ENCODE data around the gene TEKT3. TPM values are rescaled to one million over a fixed set of nuclear protein-coding genes. Genes with fewer than 3 reads are reported as not detected.

TEKT3 gene
- total and polyA plus RNA-seq, 5 experiments from 2014 or later: not detected

- Mint-ChIP-seq H3K36me3 (peaks cover 0 to 9% (median 0%) of the 10 kb centered on the region in 3 donors), H3K4me3 (no peak overlapping the region), H3K9me3 (peaks cover 0 to 6% (median 0%) of the 10 kb centered on the region in 9 donors), H3K27me3 (peaks cover 45 to 95% (median 62%) of the 10 kb centered on the region in 5 donors), H3K4me1 (peaks cover 6 to 9% (median 8%) of the 10 kb centered on the region in 4 donors), H3K27ac (no peak overlapping the region)
- DNase-seq (no peak), ATAC-seq (no peak)
- POLR2A ChIA-PET: no interaction called here
These were observed 2.4 kb upstream of the TEKT3 start for GRCh38 chr17:15343749-15344148.

GRCh38 chr17:15342460-15342859, 1.1 kb upstream of the TEKT3 start:
- Mint-ChIP-seq H3K27ac (no peak overlapping the region), H3K4me3 (no peak overlapping the region), H3K27me3 (peaks cover 44 to 84% (median 62%) of the 10 kb centered on the region in 5 donors), H3K4me1 (peaks cover 6 to 9% (median 8%) of the 10 kb centered on the region in 4 donors), H3K36me3 (peaks cover 0 to 9% (median 0%) of the 10 kb centered on the region in 3 donors), H3K9me3 (peaks cover 0 to 13% (median 2%) of the 10 kb centered on the region in 9 donors)
- POLR2A ChIA-PET: no interaction called here
- ATAC-seq (no peak), DNase-seq (no peak)

GRCh38 chr17:15341966-15342365, 569 bp upstream of the TEKT3 start:
- DNase-seq (no peak), ATAC-seq (no peak)
- Mint-ChIP-seq H3K4me3 (peak overlapping the region in 3 of 10 donors; percentile 2 to 66 (median 5)), H3K36me3 (peaks cover 0 to 13% (median 0%) of the 10 kb centered on the region in 3 donors), H3K9me3 (peaks cover 0 to 17% (median 4%) of the 10 kb centered on the region in 9 donors), H3K27ac (no peak overlapping the region), H3K27me3 (peaks cover 46 to 79% (median 65%) of the 10 kb centered on the region in 5 donors), H3K4me1 (peaks cover 6 to 9% (median 8%) of the 10 kb centered on the region in 4 donors)
- POLR2A ChIA-PET: no interaction called here

GRCh38 chr17:15340966-15341365, 431 bp downstream of the TEKT3 start:
- no peak for DNase-seq
- POLR2A ChIA-PET: no interaction called here
- Mint-ChIP-seq H3K36me3 (peaks cover 0 to 16% (median 0%) of the 10 kb centered on the region in 3 donors), H3K9me3 (peaks cover 0 to 21% (median 8%) of the 10 kb centered on the region in 9 donors), H3K4me1 (peaks cover 6 to 9% (median 8%) of the 10 kb centered on the region in 4 donors), H3K4me3 (peak overlapping the region; percentile 25 to 85 (median 68)), H3K27ac (peak overlapping the region in 1 of 10 donors; percentile 59), H3K27me3 (peaks cover 43 to 75% (median 65%) of the 10 kb centered on the region in 5 donors)
- ATAC-seq: no peak

GRCh38 chr17:15335446-15335845, 6.0 kb downstream of the TEKT3 start:
- DNase-seq (no peak), ATAC-seq (no peak)
- Mint-ChIP-seq H3K4me1 (no peaks in the 10 kb centered on the region), H3K4me3 (no peak overlapping the region), H3K27me3 (peaks cover 34 to 49% (median 39%) of the 10 kb centered on the region in 5 donors), H3K27ac (no peak overlapping the region), H3K36me3 (peaks cover 0 to 29% (median 4%) of the 10 kb centered on the region in 3 donors), H3K9me3 (peaks cover 10 to 55% (median 20%) of the 10 kb centered on the region in 9 donors)
- POLR2A ChIA-PET: no interaction called here

GRCh38 chr17:15334266-15334665, 7.1 kb downstream of the TEKT3 start:
- DNase-seq (no peak), ATAC-seq (no peak)
- H3K4me1 Mint-ChIP-seq: no peaks in the 10 kb centered on the region
- H3K27me3 Mint-ChIP-seq: peaks cover 27 to 42% (median 31%) of the 10 kb centered on the region in 5 donors
- POLR2A ChIA-PET: no interaction called here
- peaks cover 10 to 65% (median 20%) of the 10 kb centered on the region in 9 donors for H3K9me3 Mint-ChIP-seq
- H3K36me3 Mint-ChIP-seq: peaks cover 0 to 28% (median 4%) of the 10 kb centered on the region in 3 donors
- H3K4me3 Mint-ChIP-seq: no peak overlapping the region
- no peak overlapping the region for H3K27ac Mint-ChIP-seq

- H3K36me3 Mint-ChIP-seq: peaks cover 0 to 25% (median 4%) of the 10 kb centered on the region in 3 donors
These were observed 9.1 kb downstream of the TEKT3 start for GRCh38 chr17:15332338-15332737.

GRCh38 chr17:15323131-15323530, 18.3 kb downstream of the TEKT3 start:
- H3K9me3 Mint-ChIP-seq: no peaks in the 10 kb centered on the region

More at GRCh38 chr17:15332338-15332737, 9.1 kb downstream of the TEKT3 start:
- Mint-ChIP-seq H3K4me1 (no peaks in the 10 kb centered on the region), H3K27ac (no peak overlapping the region), H3K9me3 (peaks cover 8 to 54% (median 19%) of the 10 kb centered on the region in 9 donors), H3K4me3 (no peak overlapping the region), H3K27me3 (peaks cover 22 to 34% (median 30%) of the 10 kb centered on the region in 5 donors)
- ATAC-seq (no peak), DNase-seq (no peak)
- POLR2A ChIA-PET: no interaction called here

GRCh38 chr17:15321556-15322251, 19.7 kb downstream of the TEKT3 start:
- no peaks in the 10 kb centered on the region for H3K36me3 Mint-ChIP-seq
- no peak overlapping the region for H3K4me3 Mint-ChIP-seq
- peaks cover 5 to 46% (median 23%) of the 10 kb centered on the region in 5 donors for H3K27me3 Mint-ChIP-seq
- no peaks in the 10 kb centered on the region for H3K9me3 Mint-ChIP-seq
- no peaks in the 10 kb centered on the region for H3K4me1 Mint-ChIP-seq
- H3K27ac Mint-ChIP-seq: no peak overlapping the region
- DNase-seq: no peak
- POLR2A ChIA-PET: no interaction called here
- ATAC-seq: no peak

More at GRCh38 chr17:15323131-15323530, 18.3 kb downstream of the TEKT3 start:
- H3K36me3 Mint-ChIP-seq: no peaks in the 10 kb centered on the region
- ATAC-seq (no peak), DNase-seq (no peak)
- no peak overlapping the region for H3K27ac Mint-ChIP-seq
- peaks cover 5 to 37% (median 22%) of the 10 kb centered on the region in 5 donors for H3K27me3 Mint-ChIP-seq
- no peak overlapping the region for H3K4me3 Mint-ChIP-seq
- no peaks in the 10 kb centered on the region for H3K4me1 Mint-ChIP-seq
- POLR2A ChIA-PET: no interaction called here

- H3K27me3 Mint-ChIP-seq: peaks cover 5 to 33% (median 14%) of the 10 kb centered on the region in 5 donors
These were observed 21.9 kb downstream of the TEKT3 start for GRCh38 chr17:15319452-15320010.

GRCh38 chr17:15311996-15312395, 29.4 kb downstream of the TEKT3 start:
- H3K4me1 Mint-ChIP-seq: no peaks in the 10 kb centered on the region

More at GRCh38 chr17:15319452-15320010, 21.9 kb downstream of the TEKT3 start:
- H3K4me1 Mint-ChIP-seq: no peaks in the 10 kb centered on the region
- ATAC-seq (no peak), DNase-seq (no peak)
- H3K36me3 Mint-ChIP-seq: no peaks in the 10 kb centered on the region
- H3K4me3 Mint-ChIP-seq: no peak overlapping the region
- POLR2A ChIA-PET: no interaction called here
- H3K9me3 Mint-ChIP-seq: no peaks in the 10 kb centered on the region
- no peak overlapping the region for H3K27ac Mint-ChIP-seq

GRCh38 chr17:15309793-15310192, 31.6 kb downstream of the TEKT3 start:
- Mint-ChIP-seq H3K27ac (no peak overlapping the region), H3K4me3 (no peak overlapping the region), H3K4me1 (no peaks in the 10 kb centered on the region), H3K27me3 (peaks cover 3 to 8% (median 5%) of the 10 kb centered on the region in 5 donors), H3K36me3 (no peaks in the 10 kb centered on the region), H3K9me3 (no peaks in the 10 kb centered on the region)
- POLR2A ChIA-PET: no interaction called here
- ATAC-seq: no peak
- no peak for DNase-seq

More at GRCh38 chr17:15311996-15312395, 29.4 kb downstream of the TEKT3 start:
- POLR2A ChIA-PET: no interaction called here
- H3K27me3 Mint-ChIP-seq: peaks cover 6 to 18% (median 8%) of the 10 kb centered on the region in 5 donors
- H3K4me3 Mint-ChIP-seq: no peak overlapping the region
- H3K27ac Mint-ChIP-seq: no peak overlapping the region
- H3K36me3 Mint-ChIP-seq: no peaks in the 10 kb centered on the region
- ATAC-seq: no peak
- no peaks in the 10 kb centered on the region for H3K9me3 Mint-ChIP-seq
- no peak for DNase-seq

GRCh38 chr17:15309236-15309635, 32.2 kb downstream of the TEKT3 start:
- Mint-ChIP-seq H3K36me3 (no peaks in the 10 kb centered on the region), H3K4me1 (no peaks in the 10 kb centered on the region), H3K9me3 (no peaks in the 10 kb centered on the region), H3K27ac (no peak overlapping the region), H3K4me3 (no peak overlapping the region), H3K27me3 (peaks cover under 1 to 6% (median 3%) of the 10 kb centered on the region in 5 donors)
- ATAC-seq (no peak), DNase-seq (no peak)
- POLR2A ChIA-PET: no interaction called here
